ENCODE measurements around the gene IL12B.

The IL12B gene

DNA sequence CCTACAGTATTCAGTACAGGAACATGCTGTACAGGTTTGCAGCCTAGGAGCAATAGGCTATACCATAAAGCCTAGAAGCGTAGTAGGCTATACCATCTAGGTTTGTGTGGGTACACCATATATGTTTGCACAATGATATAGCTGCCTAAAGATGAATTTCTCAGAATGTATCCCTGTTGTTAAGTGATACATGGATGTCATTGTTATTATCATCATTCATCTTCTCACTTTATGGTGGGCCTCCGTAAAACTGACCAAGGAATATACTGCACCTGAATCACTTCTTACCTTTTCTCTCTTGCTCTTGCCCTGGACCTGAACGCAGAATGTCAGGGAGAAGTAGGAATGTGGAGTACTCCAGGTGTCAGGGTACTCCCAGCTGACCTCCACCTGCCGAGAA lies 11.8 kb downstream of the IL12B start:
- TF ChIP-seq, protein P1, sequence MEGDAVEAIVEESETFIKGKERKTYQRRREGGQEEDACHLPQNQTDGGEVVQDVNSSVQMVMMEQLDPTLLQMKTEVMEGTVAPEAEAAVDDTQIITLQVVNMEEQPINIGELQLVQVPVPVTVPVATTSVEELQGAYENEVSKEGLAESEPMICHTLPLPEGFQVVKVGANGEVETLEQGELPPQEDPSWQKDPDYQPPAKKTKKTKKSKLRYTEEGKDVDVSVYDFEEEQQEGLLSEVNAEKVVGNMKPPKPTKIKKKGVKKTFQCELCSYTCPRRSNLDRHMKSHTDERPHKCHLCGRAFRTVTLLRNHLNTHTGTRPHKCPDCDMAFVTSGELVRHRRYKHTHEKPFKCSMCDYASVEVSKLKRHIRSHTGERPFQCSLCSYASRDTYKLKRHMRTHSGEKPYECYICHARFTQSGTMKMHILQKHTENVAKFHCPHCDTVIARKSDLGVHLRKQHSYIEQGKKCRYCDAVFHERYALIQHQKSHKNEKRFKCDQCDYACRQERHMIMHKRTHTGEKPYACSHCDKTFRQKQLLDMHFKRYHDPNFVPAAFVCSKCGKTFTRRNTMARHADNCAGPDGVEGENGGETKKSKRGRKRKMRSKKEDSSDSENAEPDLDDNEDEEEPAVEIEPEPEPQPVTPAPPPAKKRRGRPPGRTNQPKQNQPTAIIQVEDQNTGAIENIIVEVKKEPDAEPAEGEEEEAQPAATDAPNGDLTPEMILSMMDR (IDR thresholded peaks at IDR 0.05; ENCODE audit: low read depth, low read length), result no peak
- DNase-seq (ENCODE audit: low read depth in 2 of 2), result no peak

DNA sequence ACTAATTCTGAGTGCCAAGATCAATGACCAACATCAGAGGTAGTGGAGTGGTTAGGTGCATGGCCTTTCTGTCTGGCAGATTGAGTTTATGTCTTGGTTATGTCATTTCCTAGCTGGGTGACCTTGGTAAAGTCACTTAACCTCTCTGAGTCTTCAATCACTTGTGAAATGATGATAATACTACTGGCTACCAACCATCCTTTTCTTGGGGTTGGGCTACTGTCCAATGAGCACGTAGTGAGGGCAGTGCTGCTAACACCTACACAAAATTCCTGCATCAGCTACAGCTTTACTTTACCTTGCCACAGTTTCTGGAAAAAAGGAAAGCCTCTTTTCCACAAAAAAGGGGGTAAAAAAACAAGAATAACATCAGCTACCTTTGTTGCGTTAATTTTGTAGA lies 12.4 kb downstream of the IL12B start:
- TF ChIP-seq, protein P1 (IDR thresholded peaks at IDR 0.05; ENCODE audit: low read depth, low read length), result no peak
- no peak overlapping the region for H3K4me3 ChIP-seq (replicated peaks in 1 of 2; ENCODE audit: low read depth in 2 of 2, low read length in 2 of 2)
- DNase-seq (ENCODE audit: low read depth in 2 of 2), result no peak

More for the DNA sequence above, 11.8 kb downstream of the IL12B start:
- no peak overlapping the region for H3K4me3 ChIP-seq (replicated peaks in 1 of 2; ENCODE audit: low read depth in 2 of 2, low read length in 2 of 2)

DNA sequence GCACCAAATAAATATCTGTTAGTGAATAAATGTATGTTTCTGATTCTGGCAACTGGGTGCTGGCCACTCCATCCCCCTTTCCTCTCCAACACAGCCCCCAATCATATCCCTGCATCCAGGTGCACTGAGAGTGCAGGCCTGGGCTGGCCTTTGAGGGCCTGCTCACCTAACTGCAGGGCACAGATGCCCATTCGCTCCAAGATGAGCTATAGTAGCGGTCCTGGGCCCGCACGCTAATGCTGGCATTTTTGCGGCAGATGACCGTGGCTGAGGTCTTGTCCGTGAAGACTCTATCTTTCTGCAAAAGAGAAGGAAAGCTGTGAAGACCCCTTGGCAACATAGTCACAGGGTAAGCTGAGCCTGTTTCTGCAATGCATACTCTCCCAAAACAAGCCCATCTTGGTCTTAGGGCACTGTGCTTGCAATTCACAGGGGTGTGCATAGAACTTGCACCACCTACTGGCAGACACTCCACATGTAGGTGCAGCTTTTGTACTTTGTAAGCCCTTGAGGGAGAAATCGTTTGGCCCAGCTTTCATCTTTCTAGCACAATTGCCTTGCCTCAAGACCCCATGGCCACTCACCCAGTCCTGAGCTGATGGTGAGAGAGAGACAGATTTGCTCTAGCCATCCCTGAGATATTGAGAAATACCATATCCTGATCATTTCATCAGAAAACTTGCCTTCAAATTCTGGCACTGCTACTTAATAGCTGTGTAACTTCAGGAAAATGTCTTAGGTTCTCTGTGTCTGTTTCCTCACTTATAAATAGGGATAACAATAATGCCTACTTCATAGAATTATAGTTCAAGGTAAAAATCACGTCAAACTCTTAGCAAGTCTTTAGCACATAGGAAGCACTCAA lies 13.5 kb downstream of the IL12B start:
- TF ChIP-seq, protein P1 (IDR thresholded peaks at IDR 0.05; ENCODE audit: low read depth, low read length), result peak; percentile 78
- peak; percentile 79 to 80 for DNase-seq (ENCODE audit: low read depth in 2 of 2)
- H3K4me3 ChIP-seq (replicated peaks in 1 of 2; ENCODE audit: low read depth in 2 of 2, low read length in 2 of 2), result no peak overlapping the region

DNA sequence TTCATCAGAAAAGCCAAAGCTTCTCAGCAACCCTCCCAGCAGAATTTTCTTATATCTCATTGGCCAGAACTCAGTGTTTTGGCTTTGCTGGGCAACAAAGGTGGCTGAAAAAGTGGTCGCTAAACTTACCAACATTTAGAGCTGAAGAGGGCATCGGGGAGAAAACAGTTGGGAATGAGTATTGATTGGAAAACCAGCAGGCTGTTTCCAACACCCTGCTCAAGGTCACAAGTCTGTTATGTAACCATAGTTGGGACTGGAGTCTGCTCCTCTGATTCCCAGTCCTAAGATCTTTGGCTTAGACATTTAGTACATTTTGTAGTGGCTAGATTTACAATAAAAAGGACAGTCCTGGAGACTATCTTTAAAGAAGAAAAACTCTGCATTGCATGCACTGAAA lies 17.1 kb downstream of the IL12B start:
- no peak overlapping the region for H3K4me3 ChIP-seq (replicated peaks in 1 of 2; ENCODE audit: low read depth in 2 of 2, low read length in 2 of 2)
- DNase-seq (ENCODE audit: low read depth in 2 of 2), result no peak
- TF ChIP-seq, protein P1 (IDR thresholded peaks at IDR 0.05; ENCODE audit: low read depth, low read length), result no peak

DNA sequence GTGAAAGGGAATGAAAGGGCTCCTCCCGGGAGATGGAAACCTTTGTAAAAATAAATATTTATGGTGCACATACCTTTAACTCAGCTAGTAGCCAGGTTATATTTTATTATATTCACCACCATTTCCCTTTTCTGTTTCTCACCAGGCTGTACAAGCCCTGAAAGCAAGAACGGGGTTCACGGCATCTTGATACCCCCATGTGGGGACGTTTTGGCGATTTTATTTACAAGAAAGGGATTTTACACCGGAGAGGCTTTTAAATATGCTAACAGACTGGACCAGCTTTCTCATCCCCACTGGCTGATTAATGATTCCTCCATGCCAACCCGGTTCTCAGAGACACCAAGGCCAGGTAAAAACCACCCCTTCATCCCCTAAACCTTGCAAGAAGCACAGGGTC lies 19.2 kb downstream of the IL12B start:
- DNase-seq (ENCODE audit: low read depth in 2 of 2), result no peak
- H3K4me3 ChIP-seq (replicated peaks in 1 of 2; ENCODE audit: low read depth in 2 of 2, low read length in 2 of 2), result no peak overlapping the region
- TF ChIP-seq, protein P1 (IDR thresholded peaks at IDR 0.05; ENCODE audit: low read depth, low read length), result no peak

DNA sequence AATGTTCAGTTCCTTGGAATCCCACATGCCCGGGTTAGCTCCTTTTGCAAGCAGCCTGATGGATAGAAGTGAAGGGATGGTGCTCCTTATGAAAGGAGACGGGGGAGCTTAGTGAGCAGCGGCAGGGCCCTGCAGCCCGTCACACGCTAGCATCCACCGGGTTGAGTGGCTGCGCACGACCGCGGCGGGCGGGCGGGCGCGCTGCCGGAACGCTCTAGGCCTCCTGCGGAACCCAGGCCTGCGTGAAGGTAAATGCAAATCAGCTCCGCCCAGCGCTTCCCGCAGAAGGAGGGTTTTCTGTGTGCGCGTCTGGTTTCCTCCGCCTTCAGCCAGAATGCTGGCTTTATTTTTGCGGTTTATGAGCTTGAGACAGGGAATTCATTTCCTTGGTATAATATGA lies 19.8 kb downstream of the IL12B start:
- no peak overlapping the region for H3K4me3 ChIP-seq (replicated peaks in 1 of 2; ENCODE audit: low read depth in 2 of 2, low read length in 2 of 2)
- DNase-seq (ENCODE audit: low read depth in 2 of 2), result no peak
- TF ChIP-seq, protein P1 (IDR thresholded peaks at IDR 0.05; ENCODE audit: low read depth, low read length), result no peak

All from cardiac fibroblast (primary cell).